Measurements from ENCODE around the gene ITSN1.
"Not testable (repeated sequence)": the region's sequence is repeated elsewhere in the genome, so short reads cannot be mapped to it uniquely, and the experiment has no call there.

The ITSN1 gene

DNA sequence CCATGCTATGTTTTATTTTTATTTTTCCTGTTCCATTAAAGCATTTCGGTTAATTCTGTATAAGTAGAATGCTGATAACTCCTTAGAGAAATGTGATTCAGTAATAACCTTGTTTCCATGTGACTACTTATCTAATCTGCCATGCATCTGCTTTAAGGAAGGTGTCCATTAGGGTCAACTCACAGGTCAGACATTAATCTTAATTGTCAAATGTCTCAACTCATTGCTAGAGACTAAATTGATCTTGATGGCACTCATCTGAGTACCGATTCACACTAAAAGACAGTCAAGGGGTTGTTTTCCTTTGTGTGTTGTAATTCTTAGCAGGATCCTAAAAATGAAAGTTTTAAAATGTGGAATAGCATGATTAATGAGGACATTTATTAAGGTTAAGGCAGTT is 41.8 kb downstream of the ITSN1 start:
- no peak for DNase-seq

DNA sequence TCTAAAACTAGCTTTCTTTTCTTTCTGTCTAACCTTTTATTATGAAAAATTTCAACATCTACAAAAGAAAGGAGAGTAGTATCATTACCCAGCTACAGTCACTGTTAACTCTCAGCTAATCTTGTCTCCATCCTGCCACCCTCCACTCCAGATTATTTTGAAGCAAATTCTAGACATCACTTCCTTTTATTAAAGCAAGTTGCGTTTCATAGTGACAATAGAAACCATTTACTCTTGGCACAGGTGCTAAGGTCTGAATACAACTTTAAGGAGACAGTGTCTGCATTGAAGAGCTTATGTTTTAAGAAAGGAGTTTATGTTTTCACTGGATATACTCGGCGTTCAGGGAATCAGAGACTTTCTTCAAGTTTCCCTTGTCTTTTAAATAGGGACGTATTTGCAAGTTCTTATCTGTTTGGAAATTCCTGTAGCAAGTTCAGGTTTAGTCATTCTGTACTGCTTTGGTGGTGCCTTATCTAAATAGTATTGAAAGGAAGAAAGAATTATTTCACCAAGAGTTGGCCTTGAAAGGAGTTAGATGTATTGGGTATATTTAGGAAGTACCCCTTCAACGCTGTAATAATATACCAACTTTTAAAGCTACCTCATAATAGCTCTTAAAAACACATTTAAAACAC is 42.7 kb downstream of the ITSN1 start:
- DNase-seq = no peak

DNA sequence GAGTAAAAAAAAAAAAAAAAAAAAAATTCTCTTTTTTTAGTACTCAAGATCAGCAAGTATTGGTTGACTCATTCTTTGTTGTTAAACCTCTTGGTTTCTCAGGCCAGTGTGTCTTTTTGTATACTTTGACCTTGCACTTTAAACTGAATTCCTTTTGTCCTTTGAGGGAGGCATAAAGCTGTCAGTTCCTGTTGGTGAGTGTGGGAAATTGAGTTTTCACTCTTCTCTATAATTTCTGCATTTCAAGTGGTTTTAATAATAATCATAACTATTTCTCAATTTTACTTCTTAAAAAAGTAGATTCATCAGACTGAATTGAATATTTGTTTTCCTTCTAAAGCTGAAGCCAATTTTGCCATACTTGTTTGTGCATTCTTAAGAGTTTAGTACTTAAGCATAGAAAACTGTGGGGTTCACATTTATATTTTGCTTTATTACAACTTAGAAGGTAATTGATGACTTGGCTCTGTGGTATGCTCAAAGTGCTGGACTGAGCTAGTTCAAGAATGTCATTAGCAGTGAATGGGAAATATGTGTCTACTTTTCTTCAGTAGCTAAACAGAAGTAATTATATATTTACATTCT is 43.4 kb downstream of the ITSN1 start:
- DNase-seq = no peak

DNA sequence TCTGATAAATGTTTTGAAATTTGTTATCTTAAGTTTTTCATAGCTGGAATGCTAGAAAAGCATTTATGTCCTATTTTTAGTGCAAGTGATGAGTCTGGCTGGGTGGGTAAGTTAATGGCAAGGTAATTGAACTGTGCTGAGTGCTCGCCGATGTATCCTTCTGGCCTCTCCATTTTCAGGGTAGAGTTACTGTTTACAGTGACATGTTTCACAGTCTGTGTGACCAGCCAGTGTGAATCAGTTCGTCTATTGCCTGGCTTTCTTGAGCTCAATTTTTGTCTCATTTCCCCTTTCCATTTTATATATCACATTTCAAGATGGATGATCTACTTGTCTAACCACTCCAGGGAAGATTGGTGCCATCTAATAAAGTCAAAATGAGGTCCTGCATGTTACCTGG is 44.1 kb downstream of the ITSN1 start:
- DNase-seq = no peak

DNA sequence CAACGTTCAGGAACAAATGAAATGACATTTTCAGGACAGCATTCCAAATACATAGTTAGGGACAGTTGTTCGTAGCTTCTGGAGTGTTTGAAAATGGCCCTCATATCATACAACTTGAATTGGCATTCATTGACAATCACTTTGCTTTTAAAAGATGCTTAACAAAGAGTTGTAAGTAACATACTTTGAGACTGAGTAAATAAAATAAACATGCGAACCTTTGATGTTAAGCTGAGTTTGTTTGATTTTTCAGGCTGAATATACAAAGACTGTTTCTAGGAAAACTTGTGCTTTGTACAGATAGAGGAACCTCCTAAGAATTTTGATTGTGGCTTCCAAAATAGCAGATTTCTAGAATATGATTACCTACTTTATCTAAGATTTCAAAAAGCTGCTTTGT is 45.3 kb downstream of the ITSN1 start:
- no peak for DNase-seq

DNA sequence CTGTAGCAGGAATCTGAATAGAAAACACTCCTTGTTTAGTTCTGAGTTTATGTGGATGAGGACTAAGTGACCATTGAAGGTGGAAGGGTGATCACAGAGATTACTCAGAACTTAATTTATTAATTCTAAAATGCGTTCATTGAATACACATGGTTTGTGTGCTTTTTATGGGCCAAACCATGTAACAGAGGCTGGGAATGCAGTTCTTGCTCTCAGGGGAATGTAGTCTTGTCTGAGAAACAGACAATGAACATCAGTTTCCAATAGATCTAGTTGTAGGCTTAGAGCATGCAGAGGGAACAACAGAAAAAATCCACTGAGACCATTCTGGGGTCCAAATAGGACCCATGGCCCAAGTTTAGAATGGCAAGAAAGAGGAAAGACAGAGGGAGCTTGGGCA is 46.1 kb downstream of the ITSN1 start:
- no peak for DNase-seq

DNA sequence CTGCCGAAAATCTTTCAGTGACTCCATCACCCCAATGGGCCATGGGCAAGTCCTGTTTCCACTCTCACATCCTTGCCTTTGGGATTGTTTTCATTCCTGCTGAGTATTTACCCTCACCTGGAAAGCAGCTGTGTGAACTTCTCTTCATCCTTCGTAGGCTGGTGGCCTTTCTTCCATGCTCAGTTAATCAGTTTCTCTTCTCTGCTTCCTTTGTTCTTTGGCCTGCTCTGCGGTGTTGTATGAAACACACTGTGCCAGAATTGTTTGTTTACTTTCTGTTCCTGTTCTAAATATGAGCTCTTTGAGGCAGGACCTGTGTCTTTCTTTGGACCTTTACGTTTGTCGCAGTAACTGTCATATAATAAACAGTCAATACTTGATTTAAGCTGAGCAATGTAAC is 48.6 kb downstream of the ITSN1 start:
- DNase-seq = no peak

DNA sequence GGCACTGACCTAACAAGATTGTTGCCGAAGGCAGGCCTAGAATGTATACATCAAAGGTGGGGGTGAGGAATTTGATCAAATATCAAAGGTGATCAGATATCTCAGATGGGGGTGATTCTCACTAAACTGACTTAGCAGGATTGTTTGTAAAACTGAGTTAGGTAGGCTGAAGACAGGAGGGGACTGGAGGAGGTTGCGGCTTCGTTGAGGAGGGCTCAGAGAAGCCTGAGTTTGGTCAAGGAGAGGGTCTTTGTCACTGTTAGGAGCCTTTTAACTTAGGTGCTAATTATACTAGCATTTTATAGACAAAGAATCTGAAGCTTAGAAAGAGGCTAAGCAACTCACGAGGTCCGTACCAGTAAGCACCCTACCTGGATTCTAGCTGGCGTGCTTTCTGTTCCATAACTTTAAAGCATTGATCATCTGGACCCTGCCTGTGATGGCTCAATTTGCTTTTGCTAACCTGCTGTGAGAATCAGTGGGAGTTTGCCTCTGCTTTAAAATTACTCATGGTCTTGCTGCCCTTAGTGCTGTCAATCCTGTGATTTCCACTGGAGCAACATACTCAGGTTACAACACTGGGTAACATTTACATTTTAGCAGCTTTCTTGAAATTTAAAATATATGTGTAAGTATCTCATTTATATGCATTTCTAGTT is 49.8 kb downstream of the ITSN1 start:
- DNase-seq = no peak

DNA sequence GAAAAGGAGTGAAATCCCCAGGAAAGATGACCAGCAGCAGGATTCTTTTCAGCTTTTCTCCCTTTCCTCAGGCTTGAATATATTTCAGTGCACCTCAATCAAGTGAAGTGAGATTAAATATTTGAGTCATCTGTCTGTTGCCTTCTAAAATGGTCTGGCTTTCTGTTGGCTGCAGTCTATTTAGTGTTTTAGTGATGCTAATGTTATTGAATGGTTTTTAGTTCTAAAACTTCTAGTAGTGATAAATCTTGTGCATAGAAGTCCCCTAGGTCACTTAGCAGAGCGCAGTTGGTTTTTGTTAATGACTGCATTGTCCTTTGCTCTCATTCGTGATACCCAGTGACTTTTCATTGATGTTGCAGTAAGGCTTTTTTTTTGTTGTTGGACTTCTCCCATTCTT is 53.5 kb downstream of the ITSN1 start:
- DNase-seq = no peak

DNA sequence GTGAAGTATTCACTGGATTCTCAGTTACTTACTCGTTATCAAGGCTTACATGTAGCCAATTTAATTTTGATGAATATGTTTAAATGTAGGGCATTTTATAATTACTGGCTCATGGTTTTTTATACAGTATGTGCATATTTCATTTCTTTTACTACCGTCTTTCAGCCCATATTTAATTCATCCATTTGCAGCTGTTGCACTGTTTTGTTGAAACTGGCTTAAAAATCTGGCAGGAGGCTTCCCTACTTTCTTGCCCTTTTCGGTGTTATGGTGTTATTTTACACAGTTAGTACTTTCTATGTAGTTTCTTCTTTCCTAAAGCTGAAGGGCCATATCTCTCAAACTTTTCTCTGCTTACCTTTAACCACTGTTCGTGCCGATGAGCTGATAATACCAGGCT is 54.2 kb downstream of the ITSN1 start:
- no peak for DNase-seq

DNA sequence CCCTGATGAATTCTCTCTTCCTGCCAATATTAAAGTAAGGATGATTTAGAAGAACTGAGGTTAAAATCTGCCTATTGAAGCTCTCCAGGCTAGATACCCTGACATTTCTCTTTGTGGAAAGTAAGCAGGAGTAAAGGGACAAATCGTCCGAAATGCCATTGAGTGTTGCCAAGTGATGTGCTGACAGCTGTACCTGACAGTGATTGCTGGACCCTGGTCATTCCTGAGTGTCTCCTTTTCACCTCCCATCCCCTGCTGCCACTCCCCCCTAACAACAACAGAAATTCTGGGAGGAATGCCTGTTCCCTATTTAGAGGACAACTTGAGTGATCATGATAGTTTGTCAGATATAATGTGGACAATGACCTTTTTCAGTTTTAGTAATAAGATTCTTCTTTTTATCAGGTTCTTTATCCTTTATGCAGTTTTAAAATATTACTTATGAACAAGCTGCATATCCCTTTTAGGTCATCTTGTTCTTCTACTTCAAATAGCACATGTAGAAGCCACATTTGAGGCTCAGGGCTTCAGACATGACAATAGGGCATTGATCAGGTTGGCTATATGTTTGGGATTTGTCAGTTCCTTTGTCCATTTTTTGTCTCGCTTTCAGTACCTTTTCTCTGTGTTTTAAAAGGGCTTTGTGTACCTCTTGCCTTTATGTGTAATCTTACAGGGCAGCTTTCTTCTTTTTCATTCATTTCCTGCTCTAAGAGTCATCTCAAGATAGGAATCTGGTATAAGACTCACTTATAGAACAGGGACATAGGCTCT is 56.0 kb downstream of the ITSN1 start:
- no peak for DNase-seq

DNA sequence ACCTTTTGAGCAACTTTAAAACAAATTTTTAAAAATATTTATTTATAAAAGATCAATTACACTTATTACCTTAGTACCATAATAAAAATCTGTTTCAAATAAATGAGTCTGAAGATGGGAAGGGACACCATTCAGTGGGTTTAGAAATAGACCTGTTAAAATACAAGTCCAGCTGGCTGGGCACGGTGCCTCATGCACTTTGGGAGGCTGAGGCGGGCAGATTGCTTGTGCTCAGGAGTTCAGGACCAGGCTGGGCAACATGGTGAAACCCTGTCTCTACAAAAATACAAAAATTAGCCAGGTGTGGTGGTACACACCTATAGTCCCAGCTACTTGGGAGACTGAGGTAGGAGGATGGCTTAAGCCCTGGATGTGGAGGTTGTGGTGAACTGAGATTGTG is 57.0 kb downstream of the ITSN1 start:
- DNase-seq = no peak

DNA sequence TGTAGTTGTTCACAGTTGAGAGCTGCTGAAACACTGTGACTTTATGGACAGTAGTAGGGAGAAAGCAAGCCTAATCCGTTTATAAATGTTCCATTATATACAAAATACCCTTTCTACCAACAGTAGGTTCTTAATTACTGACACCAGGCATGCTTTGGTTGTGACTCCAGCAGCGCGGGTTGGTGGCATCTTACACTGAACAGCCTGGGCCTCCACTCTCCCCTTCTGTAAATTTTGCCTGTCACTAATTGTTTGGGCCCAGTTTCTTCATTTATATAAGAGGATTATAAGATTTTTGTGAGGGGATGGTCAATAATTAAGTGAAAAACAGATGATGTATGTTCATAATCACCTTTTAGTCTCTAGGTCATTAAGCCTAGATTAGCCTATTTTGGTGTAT is 58.2 kb downstream of the ITSN1 start:
- DNase-seq = no peak

DNA sequence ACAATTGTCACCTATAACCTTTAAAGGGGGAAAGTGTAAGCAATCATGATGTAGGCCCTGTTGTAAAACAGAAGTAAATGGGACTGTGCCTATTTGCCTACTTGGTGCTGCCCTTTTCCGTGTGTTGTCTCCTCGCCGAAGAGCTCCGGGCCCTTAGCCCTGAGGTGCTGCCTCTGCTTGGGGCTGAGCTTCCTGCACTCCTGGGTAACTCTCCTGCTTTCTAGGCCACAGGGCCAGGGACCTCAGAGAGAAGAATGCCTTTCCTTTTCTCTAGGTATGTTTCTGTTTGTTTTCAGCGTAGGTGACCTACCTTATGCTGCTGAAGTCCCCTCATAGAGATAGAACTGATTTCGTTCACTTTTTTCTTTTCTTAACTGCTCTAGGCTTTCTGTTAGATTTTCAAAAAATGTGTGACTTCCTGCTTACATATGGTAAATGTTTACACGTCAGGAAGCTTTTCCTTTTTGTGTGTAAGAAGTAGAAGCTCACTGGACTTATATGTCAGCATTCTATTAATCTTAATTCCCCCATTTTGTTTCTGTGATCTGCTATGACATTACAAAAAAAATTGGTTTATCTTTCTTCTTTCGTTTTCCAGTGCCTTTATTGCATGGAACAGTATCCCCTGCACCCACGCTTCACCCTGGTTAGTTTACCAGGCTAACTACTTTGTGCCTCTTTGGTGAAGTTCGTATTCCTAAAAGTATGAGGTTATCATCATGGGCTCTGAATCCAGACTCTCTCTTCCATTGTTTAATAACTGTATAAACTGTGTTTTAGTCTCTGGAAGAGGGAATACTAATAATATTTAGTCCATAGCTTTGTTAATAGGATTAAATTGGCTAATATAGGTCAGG is 61.7 kb downstream of the ITSN1 start:
- no peak for DNase-seq

DNA sequence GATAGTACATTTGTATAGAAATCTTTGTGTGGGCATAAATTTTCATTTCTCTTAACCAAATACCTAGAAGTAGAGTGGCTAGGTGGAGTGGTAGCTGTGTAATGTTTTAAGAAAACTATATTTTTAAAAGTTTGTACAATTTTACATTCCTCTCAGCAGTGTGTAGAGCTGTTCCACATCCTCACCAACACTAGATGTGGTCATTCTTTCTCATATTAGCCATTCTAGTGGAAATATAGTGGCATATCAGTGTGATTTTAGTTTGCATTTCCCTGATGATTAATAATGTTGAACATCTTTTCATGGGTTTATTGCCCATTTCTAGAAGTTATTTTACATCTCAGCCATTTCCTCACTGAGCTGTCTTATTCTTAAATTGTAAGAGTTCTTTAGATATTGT is 65.5 kb downstream of the ITSN1 start:
- DNase-seq = no peak

DNA sequence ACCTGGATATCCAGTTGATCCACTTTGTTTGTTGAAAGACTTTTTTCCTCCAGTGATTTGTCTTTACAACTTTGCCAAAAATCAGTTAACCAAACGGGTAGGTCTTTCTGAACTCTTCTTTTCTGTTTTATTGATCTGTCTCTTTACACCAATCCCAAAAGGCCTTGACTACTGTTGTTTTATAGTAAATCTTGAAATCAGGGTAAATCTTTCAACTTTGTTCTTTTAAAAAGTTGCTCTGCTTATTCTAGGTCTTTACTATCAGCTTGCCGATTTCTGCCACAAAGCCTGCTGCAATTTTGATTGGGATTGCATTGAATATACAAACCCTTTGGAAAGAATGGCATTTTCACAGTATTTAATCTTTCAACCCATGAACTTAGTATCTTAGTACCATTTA is 66.6 kb downstream of the ITSN1 start:
- DNase-seq = no peak

DNA sequence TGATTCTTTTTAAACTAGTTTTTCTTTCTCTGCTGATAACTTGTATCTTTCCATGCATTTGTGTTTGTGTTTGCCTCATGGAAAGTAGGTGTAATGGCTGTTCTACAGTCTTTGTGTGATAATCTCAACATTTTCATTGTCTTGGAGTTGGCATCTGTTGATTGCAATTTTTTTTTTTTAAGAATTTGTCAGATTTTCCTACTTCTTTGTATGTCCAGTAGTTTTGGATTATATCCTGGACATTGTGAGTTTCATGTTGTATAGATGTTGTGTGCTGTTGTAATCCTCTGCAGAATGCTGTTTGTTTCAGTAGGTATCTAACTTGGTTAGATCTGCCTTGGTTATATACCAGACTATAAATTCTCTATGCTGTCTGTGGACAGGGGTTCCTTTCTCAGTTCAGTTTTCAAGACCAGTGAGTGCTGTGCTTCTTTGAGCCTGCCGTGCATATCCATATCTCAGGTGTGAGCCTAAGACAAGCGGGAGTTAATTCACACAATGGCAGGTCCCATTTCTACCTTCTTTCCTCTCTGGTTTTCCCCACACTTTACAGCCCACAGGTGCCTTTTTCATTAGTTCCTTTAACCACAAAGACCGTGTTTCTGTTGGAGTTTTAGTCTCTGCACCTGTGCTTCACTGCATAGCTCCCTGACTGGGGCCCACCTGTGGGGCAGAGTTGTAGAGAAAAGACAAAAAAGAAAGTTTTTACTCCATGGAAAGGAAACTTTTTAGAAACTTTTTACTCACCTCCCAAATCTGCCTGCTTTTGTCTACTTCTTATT is 69.9 kb downstream of the ITSN1 start:
- DNase-seq = no peak

DNA sequence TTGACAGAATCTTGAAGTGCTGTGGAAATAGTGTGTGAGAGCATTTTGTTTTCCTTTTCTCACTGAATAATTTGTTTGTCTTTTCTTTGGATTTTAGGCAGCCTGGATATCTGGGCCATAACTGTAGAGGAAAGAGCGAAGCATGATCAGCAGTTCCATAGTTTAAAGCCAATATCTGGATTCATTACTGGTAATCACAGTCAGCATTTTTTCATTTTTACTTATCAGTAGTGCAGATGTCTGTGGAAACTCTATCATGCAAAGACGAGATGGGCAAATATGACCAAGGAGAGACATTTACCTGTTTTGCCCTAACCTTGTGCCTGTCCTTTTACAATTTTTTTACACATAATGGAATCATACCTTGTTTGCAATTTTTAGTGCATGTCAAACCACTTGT is 78.8 kb downstream of the ITSN1 start:
- no peak for DNase-seq

DNA sequence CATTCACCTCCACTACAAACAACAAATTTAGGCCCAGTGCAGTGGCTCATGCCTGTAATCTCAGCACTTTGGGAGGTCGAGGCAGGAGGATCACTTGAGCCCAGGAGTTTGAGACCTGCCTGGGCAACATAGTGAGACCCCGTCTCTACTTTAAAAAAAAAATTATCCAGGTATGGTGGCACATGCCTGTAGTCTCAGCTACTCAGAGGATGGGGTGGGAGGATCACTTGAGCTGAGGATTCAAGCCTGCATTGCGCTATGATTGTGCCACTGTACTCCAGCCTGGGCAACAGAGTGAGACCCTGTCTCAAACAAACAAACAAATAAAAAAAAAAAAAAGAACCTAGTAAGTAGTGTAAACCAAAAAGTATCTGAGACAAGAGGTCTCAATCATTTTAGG is 86.8 kb downstream of the ITSN1 start:
- DNase-seq = not testable (repeated sequence)

DNA sequence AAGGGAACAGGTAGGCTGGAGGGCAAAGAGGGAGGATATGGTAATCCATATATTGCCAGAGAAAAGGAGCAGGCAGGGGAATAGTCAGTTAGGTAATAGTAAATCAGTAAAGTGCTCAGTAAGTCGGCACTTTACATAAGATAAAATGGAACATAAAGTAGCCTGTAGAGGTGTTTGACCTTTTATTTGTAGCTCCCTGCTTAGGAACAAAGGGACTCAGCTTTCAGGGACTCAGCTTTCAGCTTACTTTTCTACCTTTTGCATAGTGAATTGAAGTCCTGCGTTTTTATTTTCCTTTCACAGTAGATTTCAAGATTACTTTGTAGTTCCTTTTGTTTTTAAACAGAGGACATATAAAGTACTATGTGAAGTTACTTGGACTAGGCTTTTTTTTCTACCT is 87.3 kb downstream of the ITSN1 start:
- DNase-seq = no peak

DNA sequence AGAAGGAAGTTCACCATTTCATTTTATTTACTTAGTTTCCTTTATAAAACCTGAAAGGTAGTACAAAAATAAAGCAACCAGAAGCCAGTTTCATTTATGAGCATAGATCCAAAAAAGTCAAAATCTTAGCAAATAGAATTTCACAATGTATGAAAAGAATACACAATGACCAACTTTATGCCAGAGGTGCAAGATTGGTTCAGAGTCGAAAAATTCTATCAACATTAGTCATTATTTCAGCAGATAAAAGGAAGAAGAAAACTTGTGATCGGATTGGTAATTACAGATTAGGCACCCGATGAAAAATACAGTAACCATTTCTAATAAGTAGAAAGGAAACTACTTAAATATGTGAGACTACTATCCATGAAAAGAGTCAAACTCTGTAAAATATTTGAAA is 89.1 kb downstream of the ITSN1 start:
- no peak for DNase-seq

DNA sequence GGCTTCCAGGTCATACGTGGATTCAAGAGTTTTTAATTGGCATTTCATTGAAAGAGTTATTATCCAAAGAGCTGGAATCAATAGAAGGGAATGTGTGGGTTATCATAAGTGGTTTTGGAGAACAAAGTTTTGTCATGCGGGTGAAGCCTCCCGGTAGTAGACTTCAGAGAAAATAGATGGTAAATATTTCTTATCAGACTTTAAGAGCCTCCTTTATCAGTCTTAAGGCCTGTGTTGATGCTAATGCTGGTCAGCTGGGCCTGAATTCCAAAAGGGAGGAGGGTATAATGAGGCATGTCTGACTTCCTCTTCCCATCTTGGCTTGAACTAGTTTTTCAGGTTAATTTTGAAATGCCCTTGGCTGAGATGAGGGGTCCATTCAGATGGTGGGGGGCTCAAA is 89.7 kb downstream of the ITSN1 start:
- no peak for DNase-seq
